GOT3 (cell line): Measurements from ENCODE around the gene DNAI2.

Experiments used
- DNase-seq: peaks from one replicate; lab custom pipeline; 2025; ENCODE audit warnings: mixed read lengths; lab: John Stamatoyannopoulos, UW

Gene DNAI2

DNA sequence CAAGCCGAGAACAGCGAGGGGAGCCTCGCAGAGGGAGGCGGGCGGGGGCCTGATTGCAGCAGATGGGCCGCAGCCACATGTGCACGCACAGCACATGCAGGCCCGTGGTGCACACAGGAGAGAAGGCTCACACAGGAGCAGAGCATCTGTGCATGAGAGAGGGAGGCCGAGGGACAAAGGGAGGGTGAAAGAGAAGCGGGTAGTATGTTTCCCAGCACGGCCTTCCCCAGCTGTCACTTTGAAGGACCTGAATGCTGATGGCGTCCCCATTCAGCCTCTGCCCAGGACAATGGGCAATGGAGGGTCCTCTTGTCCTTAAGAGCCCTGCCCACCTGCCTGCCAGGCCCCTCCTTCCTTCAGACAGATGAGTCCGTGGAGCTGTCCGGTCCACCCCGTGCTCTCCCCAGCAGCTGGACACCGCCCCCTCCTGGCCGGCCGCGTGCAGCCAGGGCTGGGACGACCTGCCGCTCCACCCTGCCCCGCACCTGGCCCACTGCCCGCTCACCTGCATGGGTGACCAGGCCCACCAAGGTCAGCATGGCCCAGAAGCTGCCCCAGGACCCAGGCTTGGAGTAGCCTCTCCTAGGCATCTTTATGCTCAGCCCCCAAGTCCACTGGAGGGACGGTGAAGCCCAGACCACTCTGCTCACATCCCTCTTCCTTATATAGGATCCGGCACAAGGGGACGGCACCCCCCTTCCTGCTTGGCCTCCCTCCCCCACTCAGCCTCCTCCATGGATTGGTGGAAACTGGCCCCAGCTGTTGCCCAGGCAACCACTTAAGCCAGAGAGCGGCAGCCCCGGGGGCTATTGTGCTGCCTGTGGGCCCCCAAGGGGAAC lies 87.4 kb downstream of the DNAI2 start, which contains the start of gene BTBD17:
TSS of gene BTBD17 (minus strand) at position 639 of the 839 bp plus-strand sequence. CDS start at position 590, 49 bp downstream.
- DNase-seq: no peak

DNA sequence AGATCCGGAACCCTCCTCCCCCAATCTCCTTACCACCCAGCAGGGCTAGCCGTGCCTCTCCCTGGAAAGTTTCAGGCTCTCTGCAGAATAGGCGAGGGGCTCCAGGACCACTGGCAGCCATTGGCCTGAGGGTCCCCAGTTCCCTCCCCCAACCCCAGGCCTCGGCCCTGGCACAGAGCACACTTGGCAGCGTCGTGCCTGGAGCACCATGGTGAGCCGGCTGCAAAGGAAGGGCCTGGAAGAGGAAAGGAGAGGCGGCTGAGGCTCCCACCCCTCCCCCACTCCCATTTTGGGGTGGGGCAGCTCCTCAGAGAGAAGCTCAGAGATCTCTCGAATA lies 88.0 kb downstream of the DNAI2 start:
- DNase-seq: no peak

DNA sequence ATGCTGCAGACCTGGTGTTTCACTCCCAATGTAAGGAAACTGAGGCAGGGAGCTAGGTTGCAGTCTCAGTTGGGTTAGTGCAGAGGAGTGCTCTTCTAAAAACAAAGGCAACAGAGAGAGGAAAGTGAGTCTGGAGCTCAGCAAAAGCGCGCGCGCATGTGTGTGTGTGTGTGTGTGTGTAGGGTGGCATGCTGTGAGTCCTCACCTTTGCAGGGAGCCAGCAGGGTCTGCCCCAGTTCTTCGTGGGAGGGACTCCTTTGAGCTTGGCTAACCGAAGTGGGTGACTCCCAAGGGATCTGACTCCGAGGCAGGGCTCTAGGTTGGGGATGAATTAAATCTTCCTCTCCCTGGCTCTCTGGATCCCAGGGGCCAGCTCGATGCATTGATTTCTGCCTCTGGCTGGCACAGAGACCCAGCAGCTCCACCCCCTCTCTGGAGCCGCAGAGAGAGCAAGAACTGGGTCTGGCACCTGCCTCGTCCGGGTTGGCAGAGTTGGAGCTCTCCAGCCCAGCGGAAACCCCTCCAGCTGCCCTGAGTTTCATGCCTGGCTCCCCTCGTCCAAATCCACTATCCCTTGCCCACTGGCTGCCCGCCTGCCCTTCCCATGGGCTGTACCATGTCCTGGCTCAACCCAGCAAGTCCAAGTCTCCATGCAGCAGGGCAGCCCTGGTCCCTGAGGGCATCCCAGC lies 88.9 kb downstream of the DNAI2 start:
- no peak for DNase-seq
